Neural progenitor cell (in vitro differentiated cells): Measurements from ENCODE around the gene B3GNT2.

Experiments
- CTCF ChIP-seq: fragments of 200-600 bp; sonication (generic); IDR thresholded peaks from 2 replicates; pipeline ENCODE4 v1.5.1; 2017; ENCODE audit warnings: antibody characterized with exemption, mild to moderate bottlenecking
- EZH2 ChIP-seq: fragments of 200-600 bp; sonication (generic); IDR thresholded peaks from 2 replicates; pipeline ENCODE4 v1.6.1; 2017; ENCODE audit warnings: antibody characterized with exemption, mild to moderate bottlenecking, moderate library complexity

DNA sequence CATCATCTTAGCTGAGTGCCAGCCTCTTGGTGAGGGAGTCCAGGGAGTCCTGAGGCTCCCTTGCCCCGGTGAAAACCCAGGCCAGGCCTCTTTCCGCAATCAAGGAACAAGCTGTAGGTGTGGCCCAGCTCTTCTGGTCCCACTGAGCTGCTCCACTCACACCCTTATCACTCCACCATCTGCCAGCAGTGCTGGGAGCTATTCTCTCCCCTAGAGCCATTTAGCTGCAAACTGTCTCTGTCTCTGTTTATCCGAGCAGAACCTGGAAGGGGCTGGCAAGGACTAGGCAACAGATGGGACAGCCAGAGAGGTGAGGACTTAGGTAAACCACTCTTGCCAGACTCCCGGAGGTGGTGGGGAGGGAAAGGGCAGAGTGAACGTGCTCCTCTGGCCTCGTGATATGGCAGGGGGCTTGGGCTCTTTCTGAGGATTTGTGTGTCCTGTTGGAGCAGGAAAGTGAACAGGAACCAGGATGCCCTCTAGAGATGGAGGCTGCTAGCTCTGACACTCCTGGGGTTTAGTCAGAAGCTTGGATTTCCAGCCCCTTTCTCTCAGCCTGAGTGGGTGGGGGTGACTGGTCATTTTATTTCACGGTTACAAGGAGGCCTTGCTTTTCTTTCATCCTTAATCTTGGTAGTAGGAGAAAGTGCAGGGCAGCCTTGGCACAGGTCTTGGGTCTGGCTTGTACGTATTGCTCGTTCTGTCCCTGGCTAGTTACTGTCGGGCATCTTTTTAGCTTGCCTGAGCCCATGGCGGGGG lies 19.6 kb downstream of the B3GNT2 start:
- no peak for TF ChIP-seq CTCF
- no peak for TF ChIP-seq EZH2
